Measurements from ENCODE around the gene KCNK1.

KCNK1 gene

GRCh38 chr1:233673947-233674431, 60.1 kb downstream of the KCNK1 start:
- no peak for DNase-seq (ENCODE audit: low spot score)
- in situ Hi-C loops (cut with MboI; ENCODE audit: low sequenced_read_pairs, unreplicated experiment) = no loop called here
- TF ChIP-seq, protein P1, sequence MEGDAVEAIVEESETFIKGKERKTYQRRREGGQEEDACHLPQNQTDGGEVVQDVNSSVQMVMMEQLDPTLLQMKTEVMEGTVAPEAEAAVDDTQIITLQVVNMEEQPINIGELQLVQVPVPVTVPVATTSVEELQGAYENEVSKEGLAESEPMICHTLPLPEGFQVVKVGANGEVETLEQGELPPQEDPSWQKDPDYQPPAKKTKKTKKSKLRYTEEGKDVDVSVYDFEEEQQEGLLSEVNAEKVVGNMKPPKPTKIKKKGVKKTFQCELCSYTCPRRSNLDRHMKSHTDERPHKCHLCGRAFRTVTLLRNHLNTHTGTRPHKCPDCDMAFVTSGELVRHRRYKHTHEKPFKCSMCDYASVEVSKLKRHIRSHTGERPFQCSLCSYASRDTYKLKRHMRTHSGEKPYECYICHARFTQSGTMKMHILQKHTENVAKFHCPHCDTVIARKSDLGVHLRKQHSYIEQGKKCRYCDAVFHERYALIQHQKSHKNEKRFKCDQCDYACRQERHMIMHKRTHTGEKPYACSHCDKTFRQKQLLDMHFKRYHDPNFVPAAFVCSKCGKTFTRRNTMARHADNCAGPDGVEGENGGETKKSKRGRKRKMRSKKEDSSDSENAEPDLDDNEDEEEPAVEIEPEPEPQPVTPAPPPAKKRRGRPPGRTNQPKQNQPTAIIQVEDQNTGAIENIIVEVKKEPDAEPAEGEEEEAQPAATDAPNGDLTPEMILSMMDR (IDR thresholded peaks at IDR 0.05; ENCODE audit: borderline replicate concordance, control extremely low read depth, extremely low read depth, insufficient read depth, missing control alignments) = no peak

DNA sequence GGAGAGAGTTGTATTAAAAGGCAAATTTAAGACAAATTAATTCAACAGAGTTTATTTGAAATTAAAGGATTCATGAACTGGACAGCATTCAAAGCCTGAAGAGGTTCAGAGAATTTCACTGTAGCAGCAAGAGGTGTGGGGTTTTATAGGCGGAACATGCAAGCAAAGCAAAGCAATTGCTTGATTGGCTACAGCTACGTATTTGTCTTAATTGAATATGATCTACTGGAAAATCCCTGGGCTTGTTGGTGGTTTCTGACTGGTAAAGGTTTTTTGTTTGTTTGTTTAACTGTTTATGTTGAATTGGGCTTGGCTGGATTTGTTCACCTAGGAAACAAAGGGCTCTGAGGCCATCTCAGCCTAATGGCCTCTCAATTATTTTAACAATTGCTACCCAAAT, 61.5 kb downstream of the KCNK1 start:
- TF ChIP-seq, protein P1 (IDR thresholded peaks at IDR 0.05; ENCODE audit: borderline replicate concordance, control extremely low read depth, extremely low read depth, insufficient read depth, missing control alignments) = no peak
- DNase-seq (ENCODE audit: low spot score) = no peak
- in situ Hi-C loops (cut with MboI; ENCODE audit: low sequenced_read_pairs, unreplicated experiment) = no loop called here

- in situ Hi-C loops (cut with MboI; ENCODE audit: low sequenced_read_pairs, unreplicated experiment) = no loop called here
- no peak for DNase-seq (ENCODE audit: low spot score)
- TF ChIP-seq, protein P1 (IDR thresholded peaks at IDR 0.05; ENCODE audit: borderline replicate concordance, control extremely low read depth, extremely low read depth, insufficient read depth, missing control alignments) = no peak
Observed at GRCh38 chr1:233675893-233676292, 62.0 kb downstream of the KCNK1 start.

GRCh38 chr1:233677690-233678354, 63.9 kb downstream of the KCNK1 start:
- in situ Hi-C loops (cut with MboI; ENCODE audit: low sequenced_read_pairs, unreplicated experiment) = no loop called here
- TF ChIP-seq, protein P1 (IDR thresholded peaks at IDR 0.05; ENCODE audit: borderline replicate concordance, control extremely low read depth, extremely low read depth, insufficient read depth, missing control alignments) = no peak

DNA sequence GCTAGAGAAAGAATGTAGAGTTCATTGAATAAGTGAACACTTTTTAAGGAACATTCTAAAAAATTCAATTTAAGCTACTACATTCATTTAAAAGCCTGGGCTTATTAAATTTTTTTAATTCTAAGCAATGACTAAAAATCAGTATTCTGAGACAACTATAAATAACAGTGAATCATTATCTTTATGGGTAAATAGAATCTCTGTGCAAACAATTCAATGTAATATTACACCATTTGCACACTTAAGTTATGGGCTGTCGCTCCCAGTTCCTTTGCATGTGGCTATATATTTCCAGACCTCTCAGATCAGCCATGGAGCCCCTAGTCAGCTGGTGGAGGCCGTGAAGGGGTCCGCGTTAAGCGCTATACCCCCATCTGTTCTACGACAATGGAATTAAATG, 65.1 kb downstream of the KCNK1 start:
- DNase-seq (ENCODE audit: low spot score) = no peak
- TF ChIP-seq, protein P1 (IDR thresholded peaks at IDR 0.05; ENCODE audit: borderline replicate concordance, control extremely low read depth, extremely low read depth, insufficient read depth, missing control alignments) = no peak
- in situ Hi-C loops (cut with MboI; ENCODE audit: low sequenced_read_pairs, unreplicated experiment) = no loop called here

More at GRCh38 chr1:233677690-233678354, 63.9 kb downstream of the KCNK1 start:
- DNase-seq (ENCODE audit: low spot score) = no peak

- no peak for DNase-seq (ENCODE audit: low spot score)
- TF ChIP-seq, protein P1 (IDR thresholded peaks at IDR 0.05; ENCODE audit: borderline replicate concordance, control extremely low read depth, extremely low read depth, insufficient read depth, missing control alignments) = no peak
- in situ Hi-C loops (cut with MboI; ENCODE audit: low sequenced_read_pairs, unreplicated experiment) = no loop called here
Observed at GRCh38 chr1:233679591-233680373, 65.9 kb downstream of the KCNK1 start.

Data from GM13976 (cell line).